Measurements from ENCODE around the gene SNX9. TPM values are rescaled to one million over a fixed set of nuclear protein-coding genes. Genes with fewer than 3 reads are reported as not detected.
"Not testable (repeated sequence)": the region's sequence is repeated elsewhere in the genome, so short reads cannot be mapped to it uniquely, and the experiment has no call there.

Gene SNX9
- total and polyA plus RNA-seq, 7 donors: 18.4 to 30.7 (median 26.5) TPM

DNA sequence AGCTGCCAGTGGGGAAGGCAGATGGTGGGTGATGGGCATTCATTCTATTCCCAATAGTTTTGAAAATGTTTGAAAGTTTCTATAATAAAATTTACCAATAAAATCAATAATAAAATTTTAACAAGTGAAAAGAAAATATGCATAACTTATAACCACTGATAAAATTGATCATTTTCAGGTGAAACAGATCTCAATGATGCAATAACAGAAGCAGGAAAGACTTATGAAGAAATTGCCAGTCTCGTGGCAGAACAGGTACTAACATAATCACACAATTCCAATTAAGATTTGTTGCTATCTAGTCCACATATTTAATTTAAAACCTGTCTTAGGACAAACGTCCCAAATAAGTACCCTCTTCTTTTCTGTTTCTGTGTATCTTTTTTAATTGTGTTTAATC, 112.7 kb downstream of the SNX9 start:
- no peak for ATAC-seq
- no peak overlapping the region for H3K4me3 ChIP-seq
- no peak for DNase-seq
- no peak overlapping the region for H3K27ac ChIP-seq
- H3K9me3 ChIP-seq: no peaks in the 10 kb centered on the region
- WGBS, 3 donors: 78 to 81% (median 80%) methylated on average over 2 of the region's 2 CpGs
- intact Hi-C loops (cut with DNase I): no loop called here
- no peaks in the 10 kb centered on the region for H3K27me3 ChIP-seq (ENCODE audit: insufficient read depth in 3 of 3, low read length in 2 of 3)
- H3K36me3 ChIP-seq (ENCODE audit: insufficient read depth in 1 of 2, low read depth in 1 of 2): peaks cover 8 to 98% of the 10 kb centered on the region in 2 donors
- peaks cover 10% of the 10 kb centered on the region for H3K4me1 ChIP-seq
- TF ChIP-seq, protein P1, sequence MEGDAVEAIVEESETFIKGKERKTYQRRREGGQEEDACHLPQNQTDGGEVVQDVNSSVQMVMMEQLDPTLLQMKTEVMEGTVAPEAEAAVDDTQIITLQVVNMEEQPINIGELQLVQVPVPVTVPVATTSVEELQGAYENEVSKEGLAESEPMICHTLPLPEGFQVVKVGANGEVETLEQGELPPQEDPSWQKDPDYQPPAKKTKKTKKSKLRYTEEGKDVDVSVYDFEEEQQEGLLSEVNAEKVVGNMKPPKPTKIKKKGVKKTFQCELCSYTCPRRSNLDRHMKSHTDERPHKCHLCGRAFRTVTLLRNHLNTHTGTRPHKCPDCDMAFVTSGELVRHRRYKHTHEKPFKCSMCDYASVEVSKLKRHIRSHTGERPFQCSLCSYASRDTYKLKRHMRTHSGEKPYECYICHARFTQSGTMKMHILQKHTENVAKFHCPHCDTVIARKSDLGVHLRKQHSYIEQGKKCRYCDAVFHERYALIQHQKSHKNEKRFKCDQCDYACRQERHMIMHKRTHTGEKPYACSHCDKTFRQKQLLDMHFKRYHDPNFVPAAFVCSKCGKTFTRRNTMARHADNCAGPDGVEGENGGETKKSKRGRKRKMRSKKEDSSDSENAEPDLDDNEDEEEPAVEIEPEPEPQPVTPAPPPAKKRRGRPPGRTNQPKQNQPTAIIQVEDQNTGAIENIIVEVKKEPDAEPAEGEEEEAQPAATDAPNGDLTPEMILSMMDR (IDR thresholded peaks at IDR 0.05): no peak

DNA sequence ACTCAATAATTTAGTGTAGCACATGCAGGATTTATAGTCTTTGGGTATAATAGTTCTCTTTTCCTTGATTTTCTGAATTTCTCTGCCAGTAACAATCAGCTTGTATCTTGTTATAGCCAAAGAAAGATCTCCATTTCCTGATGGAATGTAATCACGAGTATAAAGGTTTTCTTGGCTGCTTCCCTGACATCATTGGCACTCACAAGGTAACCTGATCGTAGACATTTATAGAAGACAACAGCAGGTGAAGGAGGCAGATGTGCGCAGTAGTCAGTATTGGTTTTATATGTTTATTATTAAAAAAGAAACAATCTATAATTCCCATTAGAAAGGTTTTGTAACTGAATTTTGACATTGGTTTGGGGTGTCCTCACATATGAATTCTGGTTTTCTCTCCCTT, 114.3 kb downstream of the SNX9 start:
- no peak overlapping the region for H3K27ac ChIP-seq
- 36 to 47% (median 39%) methylated on average over 3 of the region's 3 CpGs for WGBS, 3 donors
- H3K4me1 ChIP-seq: peaks cover 10% of the 10 kb centered on the region
- TF ChIP-seq, protein P1 (IDR thresholded peaks at IDR 0.05): no peak
- peak in 3 of 4 donors; percentile 56 to 69 (median 69) for ATAC-seq
- no peak overlapping the region for H3K4me3 ChIP-seq
- H3K9me3 ChIP-seq: no peaks in the 10 kb centered on the region
- H3K27me3 ChIP-seq (ENCODE audit: insufficient read depth in 3 of 3, low read length in 2 of 3): no peaks in the 10 kb centered on the region
- intact Hi-C loops (cut with DNase I): no loop called here
- peaks cover 4 to 98% of the 10 kb centered on the region in 2 donors for H3K36me3 ChIP-seq (ENCODE audit: insufficient read depth in 1 of 2, low read depth in 1 of 2)
- no peak for DNase-seq

DNA sequence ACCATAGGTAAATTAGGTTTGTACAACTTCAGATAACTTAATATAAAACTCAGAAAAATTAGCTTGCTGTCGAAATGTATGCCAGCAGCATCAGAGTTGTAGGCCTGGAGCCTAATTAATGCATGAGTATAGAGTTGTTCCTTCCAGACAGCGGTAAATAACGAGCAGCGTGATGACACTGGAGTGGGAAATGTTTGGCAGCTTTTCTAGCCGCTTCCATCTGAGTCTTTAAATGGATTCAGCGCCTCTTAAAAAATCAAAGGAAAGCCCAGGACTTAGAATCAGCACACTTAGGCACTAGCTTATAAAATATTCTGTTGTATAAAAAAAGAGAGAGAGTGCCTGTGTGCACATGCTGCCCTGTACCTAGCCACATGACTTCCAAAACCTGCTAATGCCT, 114.9 kb downstream of the SNX9 start:
- Histone ChIP-seq H3K27ac (no peak overlapping the region), H3K9me3 (no peaks in the 10 kb centered on the region), H3K27me3 (ENCODE audit: insufficient read depth in 3 of 3, low read length in 2 of 3) (no peaks in the 10 kb centered on the region), H3K4me1 (peaks cover 10% of the 10 kb centered on the region), H3K36me3 (ENCODE audit: insufficient read depth in 1 of 2, low read depth in 1 of 2) (peaks cover 4 to 98% of the 10 kb centered on the region in 2 donors), H3K4me3 (no peak overlapping the region)
- intact Hi-C loops (cut with DNase I): no loop called here
- no peak for ATAC-seq
- TF ChIP-seq, protein P1 (IDR thresholded peaks at IDR 0.05): no peak
- no peak for DNase-seq
- WGBS, 3 donors: 90 to 95% (median 91%) methylated on average over 6 of the region's 6 CpGs

DNA sequence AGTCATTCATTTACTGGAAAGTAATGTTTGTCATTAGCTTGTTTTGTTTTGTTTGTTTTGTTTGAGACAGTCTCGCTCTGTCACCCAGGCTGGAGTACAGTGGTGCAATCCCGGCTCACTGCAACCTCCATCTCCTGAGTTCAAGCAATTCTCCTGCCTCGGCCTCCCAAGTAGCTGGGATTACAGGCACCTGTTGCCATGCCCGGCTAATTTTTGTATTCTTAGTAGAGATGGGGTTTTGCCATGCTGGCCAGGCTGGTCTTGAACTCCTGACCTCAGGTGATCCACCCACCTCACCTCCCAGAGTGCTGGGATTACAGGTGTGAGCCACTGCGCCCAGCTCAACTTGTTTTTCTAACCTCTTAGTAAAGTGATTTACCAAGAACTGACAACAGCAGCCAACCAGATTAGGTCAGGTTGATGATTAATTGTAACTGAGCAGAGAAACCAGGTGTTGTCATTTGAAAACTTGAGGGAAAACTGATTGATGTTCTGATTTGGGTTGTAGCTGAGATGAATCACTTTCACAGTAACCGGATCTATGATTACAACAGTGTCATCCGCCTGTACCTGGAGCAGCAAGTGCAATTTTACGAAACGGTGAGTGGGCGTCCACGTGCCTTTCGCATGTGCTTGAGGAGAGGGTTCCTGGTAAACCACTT, 117.5 kb downstream of the SNX9 start:
- H3K4me1 ChIP-seq; H3K9me3 ChIP-seq; intact Hi-C loops (cut with DNase I); H3K27ac ChIP-seq; H3K4me3 ChIP-seq; DNase-seq; H3K27me3 ChIP-seq (ENCODE audit: insufficient read depth in 3 of 3, low read length in 2 of 3): not testable (repeated sequence)
- peak in 3 of 4 donors; percentile 23 to 67 (median 23) for ATAC-seq
- WGBS, 3 donors: 89 to 90% (median 90%) methylated on average over 12 of the region's 12 CpGs
- peaks cover 4 to 99% of the 10 kb centered on the region in 2 donors for H3K36me3 ChIP-seq (ENCODE audit: insufficient read depth in 1 of 2, low read depth in 1 of 2)

DNA sequence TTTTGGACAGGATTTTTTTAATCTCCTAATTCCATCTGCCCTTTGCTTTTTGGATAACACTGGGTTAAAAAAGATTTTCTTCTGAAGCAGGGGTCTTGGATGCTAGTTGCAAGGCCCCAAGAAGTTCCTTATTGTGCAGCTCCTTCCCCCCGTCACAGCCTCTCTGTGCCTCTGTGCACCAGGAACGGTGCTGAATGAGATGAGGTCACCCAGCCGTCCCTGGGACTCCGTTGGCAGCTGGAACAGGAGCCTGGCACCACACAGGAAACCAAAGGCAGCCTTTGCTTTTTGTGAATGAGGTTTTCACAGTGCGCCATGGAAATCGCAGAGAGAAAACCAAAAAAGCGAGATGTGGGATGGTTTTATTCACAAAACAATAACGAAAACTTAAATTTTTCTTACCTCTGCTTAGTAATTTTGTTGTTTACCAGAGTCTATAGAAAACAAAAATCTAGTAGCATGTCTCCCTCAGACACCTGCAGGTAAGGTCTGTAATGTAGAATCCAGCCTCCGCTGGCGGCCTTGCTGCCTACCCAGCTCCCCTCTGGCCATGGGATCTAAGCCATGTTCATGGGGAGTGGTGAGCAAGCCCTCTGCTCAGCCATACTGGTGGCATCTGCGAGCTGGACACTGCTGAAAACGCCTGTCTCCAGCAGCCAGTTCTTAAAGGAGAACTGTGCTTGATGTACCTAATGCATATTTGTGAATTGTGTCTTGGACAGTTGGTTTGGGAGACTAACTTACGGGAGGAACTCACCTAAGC, 118.2 kb downstream of the SNX9 start:
- no peak for ATAC-seq
- Histone ChIP-seq H3K4me1 (peaks cover 10% of the 10 kb centered on the region), H3K4me3 (no peak overlapping the region), H3K27me3 (ENCODE audit: insufficient read depth in 3 of 3, low read length in 2 of 3) (no peaks in the 10 kb centered on the region), H3K27ac (no peak overlapping the region), H3K9me3 (no peaks in the 10 kb centered on the region), H3K36me3 (ENCODE audit: insufficient read depth in 1 of 2, low read depth in 1 of 2) (peaks cover 4 to 98% of the 10 kb centered on the region in 2 donors)
- no peak for DNase-seq
- TF ChIP-seq, protein P1 (IDR thresholded peaks at IDR 0.05): no peak
- intact Hi-C loops (cut with DNase I): no loop called here
- WGBS, 3 donors: 78 to 89% (median 87%) methylated on average over 13 of the region's 13 CpGs

All from psoas muscle (tissue), 8 donors.